ENCODE results near the gene RPUSD3. TPM values are rescaled to one million over a fixed set of nuclear protein-coding genes. Genes with fewer than 3 reads are reported as not detected.
"Not testable (repeated sequence)": the region's sequence is repeated elsewhere in the genome, so short reads cannot be mapped to it uniquely, and the experiment has no call there.

RPUSD3 gene
- polyA plus RNA-seq, 1 donor: 29.7 TPM

- not testable (repeated sequence) for DNase-seq (ENCODE audit: low read depth)
Observed at GRCh38 chr3:9865125-9865637, 21.4 kb upstream of the RPUSD3 start.

- DNase-seq (ENCODE audit: low read depth): peak; percentile 62
Observed at GRCh38 chr3:9864200-9864927, 20.6 kb upstream of the RPUSD3 start.

- DNase-seq (ENCODE audit: low read depth): no peak
Observed at GRCh38 chr3:9863058-9863772, 19.4 kb upstream of the RPUSD3 start.

DNA sequence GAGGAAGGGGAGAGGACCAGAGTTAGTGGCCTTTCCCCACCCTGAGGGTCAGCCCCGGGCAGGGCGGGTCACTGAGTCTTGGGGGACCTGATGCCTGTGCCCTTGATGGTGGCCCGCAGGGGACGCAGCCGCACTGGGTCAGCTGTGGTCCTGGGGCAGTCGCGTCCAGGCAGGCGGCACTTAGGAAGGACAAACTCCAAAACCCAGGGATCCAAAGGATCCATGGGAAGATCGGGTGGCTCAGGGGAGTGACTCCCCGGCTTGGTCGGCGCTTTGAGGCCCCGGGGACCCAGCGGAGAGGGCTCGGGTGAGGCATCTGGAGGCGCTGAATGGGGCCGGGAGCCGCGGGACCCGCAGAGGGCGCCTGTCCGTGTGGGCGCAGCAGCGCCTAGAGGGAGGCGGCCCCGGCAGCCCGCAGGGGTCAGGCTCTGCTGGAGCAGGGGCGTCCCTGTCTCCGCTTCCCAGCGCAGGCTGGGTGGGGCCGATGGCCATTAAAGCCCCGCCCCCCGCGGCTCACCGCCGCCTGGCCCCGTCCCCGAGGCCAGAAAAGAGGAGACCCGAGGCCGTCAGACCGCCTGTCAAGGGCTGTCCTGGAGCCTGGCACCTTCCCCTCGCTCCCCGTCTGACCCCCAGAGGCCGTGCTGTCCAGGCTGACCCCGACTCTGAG lies 18.7 kb upstream of the RPUSD3 start:
- no peak for DNase-seq (ENCODE audit: low read depth)

DNA sequence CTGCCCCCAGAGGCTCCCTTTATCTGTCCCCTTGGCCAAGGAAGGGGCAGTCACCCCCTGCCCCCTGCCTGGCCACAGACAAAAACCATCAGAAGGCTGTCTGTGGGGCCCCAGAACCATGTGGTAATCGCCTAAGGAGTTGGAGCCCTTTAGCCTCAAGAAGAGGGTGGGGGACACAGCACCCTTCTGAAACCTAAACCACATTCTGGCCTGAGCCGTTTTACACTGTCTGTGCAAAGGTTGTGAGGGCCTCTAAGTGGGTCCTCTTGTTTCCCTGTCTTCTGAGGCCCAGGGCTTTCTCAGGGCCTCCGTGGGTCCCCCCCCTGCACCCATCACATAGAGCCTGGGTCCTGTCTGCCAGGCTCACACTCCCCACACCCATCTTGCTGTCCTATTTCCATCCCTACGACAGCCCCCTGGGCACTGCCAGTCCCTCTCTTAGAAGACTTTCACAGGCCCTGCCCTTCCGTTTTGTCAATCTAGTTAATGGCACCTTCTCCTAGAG lies 17.9 kb upstream of the RPUSD3 start:
- no peak for DNase-seq (ENCODE audit: low read depth)

DNA sequence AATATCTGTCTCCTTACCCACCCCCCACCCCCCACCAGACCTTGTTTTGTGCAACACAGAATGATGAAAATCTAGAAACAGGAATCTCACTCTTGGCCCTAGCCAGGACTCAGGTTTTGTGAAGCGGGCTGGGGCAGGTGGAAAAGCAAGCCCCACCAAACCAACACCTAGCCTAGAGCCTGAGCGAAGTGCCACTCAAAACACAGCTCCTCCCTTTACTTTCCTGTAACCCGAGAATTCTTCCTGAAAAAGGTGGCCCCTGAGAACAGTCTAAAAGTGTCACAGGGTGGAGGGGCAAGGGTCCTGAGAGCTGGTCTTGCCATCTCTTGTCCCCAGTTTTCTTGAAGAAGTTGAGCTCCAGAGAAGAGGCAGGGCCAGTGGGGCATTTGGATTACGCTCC lies 17.4 kb upstream of the RPUSD3 start:
- no peak for DNase-seq (ENCODE audit: low read depth)

- no peak for DNase-seq (ENCODE audit: low read depth)
Observed at GRCh38 chr3:9859530-9860025, 15.8 kb upstream of the RPUSD3 start.

DNA sequence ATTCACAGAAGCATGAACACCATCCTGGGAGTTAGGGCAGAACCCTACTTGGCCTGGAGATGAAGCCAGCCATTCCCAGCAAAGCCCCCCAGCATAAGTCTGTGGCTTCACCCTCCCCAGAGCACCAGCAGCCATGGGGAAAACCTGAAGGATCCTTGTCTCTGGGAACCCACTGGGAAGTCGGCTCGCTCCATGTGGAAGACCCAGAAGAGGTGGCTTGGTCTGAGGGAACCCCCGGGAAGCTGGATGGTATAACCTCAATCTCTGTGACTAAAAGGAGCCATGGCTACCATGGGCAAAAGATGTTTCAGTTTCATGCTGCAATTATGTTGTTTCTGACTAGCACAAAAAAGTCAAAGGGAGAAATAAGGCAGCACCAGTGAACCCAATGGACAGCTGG lies 11.8 kb upstream of the RPUSD3 start:
- no peak for DNase-seq (ENCODE audit: low read depth)

DNA sequence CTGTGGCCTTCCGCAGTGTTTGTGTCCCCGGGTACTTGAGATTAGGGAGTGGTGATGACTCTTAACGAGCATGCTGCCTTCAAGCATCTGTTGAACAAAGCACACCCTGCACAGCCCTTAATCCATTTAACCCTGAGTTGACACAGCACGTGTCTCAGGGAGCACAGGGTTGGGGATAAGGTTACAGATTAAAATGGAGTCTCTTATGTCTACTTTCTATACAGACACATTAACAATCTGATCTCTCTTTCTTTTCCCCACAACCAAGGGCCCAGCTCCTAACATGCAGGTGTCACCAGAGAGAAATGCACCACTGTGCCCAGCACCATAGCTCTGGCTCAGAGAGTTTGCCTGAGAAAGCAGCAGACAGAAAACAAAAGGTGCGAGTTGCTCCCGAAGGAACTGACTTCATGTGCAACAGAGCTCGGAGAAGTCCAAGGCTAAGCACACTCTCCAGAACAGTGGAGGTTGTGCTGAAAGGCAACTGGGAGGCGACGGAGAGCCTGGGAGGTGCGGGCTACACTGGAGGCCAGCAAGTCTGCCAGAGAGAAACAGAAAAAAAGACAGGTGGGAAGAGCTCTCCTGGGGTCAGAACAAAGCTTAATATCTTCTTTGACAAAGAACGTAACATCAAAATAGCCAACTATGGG lies 10.6 kb upstream of the RPUSD3 start:
- not testable (repeated sequence) for DNase-seq (ENCODE audit: low read depth)

DNA sequence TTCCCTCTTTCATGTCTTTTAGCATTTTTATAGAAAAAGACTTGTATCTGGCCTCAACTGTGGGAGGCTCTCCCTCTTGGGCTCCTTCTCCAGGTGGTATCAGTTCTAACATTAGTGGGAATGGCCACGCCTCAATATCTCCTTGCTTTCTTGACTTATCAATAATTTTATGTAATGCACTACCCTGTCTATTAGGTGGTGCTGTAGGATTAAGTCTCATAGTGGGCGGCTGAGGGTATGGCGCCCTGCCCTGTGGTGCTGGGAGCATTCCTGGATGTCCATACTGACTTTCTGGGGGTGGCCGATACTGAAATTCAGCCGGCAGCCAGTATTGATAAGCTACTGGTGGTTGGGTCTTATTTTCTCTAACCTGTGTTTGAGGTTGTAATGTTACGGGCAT lies 8.7 kb upstream of the RPUSD3 start:
- DNase-seq (ENCODE audit: low read depth): no peak

DNA sequence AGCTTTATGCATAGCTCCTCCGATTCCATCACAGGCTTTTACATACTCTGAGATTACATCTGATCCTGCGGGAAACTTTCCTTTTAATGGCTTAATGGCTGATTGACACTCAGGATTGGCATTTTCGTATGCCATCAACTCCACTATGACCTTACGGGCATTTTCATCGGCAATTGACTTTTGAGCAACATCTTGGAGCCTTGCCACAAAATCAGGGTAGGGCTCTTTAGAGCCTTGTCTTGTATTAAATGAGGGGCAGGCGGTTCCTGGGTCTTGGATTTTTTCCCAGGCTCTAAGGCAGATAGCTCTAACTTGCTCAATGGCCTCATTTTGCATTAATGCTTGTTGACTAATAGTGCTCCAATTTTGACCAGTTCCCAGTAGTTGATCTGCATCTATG lies 8.1 kb upstream of the RPUSD3 start:
- not testable (repeated sequence) for DNase-seq (ENCODE audit: low read depth)

DNA sequence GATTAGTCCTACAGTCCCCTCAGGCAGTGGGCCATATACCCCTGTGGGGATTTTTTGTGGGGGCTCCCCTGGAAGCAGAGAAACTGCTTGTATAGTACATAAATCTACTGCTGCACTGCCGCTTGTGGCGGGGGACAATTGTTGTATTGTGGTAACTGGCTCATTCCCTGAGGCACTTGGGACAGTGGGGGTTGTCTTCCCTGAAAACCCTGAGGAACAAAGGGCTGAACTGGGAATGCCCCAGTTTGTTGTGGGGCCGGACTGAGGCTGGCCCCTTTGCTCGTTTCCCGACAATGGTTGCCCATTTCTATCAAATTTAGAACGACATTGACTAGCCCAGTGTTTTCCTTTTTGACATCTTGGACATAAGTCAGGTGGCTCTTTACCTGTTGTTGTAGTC lies 7.6 kb upstream of the RPUSD3 start:
- DNase-seq (ENCODE audit: low read depth): not testable (repeated sequence)

DNA sequence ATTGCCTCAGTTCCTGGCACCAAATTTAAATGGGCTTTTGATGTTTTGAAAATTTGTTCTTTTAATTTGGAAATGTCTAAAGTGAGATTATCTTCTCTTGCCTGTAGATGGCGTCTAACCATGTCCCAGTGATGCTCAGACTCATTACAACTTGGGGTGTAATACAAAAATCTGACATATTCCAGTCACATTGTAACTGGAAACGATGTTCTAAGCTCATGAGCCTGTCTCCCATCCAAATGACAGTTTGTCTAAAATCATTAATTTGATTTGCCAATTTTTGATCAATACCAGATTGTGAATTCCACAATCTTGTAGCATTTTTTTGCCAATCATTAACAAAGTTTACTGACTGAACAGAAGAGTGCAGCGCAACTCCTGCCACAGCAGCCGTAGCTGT lies 5.1 kb upstream of the RPUSD3 start:
- DNase-seq (ENCODE audit: low read depth): not testable (repeated sequence)

- DNase-seq (ENCODE audit: low read depth): not testable (repeated sequence)
Observed at GRCh38 chr3:9847870-9848269, 4.1 kb upstream of the RPUSD3 start.

GRCh38 chr3:9846931-9847488 lies 3.2 kb upstream of the RPUSD3 start:
- no peak for DNase-seq (ENCODE audit: low read depth)

- DNase-seq (ENCODE audit: low read depth): no peak
Observed at GRCh38 chr3:9846231-9846630, 2.4 kb upstream of the RPUSD3 start.

DNA sequence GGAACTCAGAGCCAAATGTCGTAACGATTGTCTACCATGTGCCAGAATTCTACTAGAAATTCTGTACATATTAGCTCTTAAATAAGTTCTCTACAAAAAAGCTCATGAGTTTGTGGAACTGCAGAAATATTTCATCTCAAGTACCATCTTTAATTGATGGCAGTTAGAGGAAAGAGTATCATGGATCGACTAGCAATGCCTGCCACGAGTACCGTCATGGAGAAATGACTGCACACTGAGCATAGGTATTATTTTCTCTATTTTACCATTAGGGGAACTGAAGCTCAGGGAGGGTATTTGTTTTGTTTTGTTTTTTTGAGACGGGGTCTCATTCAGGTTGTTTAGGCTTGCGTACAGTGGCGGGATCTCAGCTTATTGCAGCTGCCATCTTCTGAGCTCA lies 2.8 kb downstream of the RPUSD3 start:
- DNase-seq (ENCODE audit: low read depth): no peak

GRCh38 chr3:9838856-9839255 lies 5.0 kb downstream of the RPUSD3 start:
- no peak for DNase-seq (ENCODE audit: low read depth)

- DNase-seq (ENCODE audit: low read depth): no peak
Observed at GRCh38 chr3:9837701-9838582, 5.9 kb downstream of the RPUSD3 start.

Data from forelimb muscle (tissue), 1 donor.